Mucosa of gallbladder (tissue), 1 donor: ENCODE results near the gene QSOX2. TPM values are rescaled to one million over a fixed set of nuclear protein-coding genes. Genes with fewer than 3 reads are reported as not detected.

Source experiments
- DNase-seq: peaks from one replicate; pipeline ENCODE4 v3.0.0-alpha.2; 2020; ENCODE audit warnings: low spot score
- total RNA-seq: library from RNA; stranded (reverse); gene quantifications from one replicate; pipeline ENCODE4 v1.2.1, GENCODE V29; 2021
- donor health status: DM: no; HTN: no; CAD: no.

The QSOX2 gene, protein sequence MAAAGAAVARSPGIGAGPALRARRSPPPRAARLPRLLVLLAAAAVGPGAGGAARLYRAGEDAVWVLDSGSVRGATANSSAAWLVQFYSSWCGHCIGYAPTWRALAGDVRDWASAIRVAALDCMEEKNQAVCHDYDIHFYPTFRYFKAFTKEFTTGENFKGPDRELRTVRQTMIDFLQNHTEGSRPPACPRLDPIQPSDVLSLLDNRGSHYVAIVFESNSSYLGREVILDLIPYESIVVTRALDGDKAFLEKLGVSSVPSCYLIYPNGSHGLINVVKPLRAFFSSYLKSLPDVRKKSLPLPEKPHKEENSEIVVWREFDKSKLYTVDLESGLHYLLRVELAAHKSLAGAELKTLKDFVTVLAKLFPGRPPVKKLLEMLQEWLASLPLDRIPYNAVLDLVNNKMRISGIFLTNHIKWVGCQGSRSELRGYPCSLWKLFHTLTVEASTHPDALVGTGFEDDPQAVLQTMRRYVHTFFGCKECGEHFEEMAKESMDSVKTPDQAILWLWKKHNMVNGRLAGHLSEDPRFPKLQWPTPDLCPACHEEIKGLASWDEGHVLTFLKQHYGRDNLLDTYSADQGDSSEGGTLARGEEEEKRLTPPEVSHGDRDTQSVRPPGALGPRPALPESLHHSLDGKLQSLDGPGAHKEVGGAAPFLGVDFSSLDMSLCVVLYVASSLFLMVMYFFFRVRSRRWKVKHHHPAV
- 8.4 TPM for total RNA-seq

DNA sequence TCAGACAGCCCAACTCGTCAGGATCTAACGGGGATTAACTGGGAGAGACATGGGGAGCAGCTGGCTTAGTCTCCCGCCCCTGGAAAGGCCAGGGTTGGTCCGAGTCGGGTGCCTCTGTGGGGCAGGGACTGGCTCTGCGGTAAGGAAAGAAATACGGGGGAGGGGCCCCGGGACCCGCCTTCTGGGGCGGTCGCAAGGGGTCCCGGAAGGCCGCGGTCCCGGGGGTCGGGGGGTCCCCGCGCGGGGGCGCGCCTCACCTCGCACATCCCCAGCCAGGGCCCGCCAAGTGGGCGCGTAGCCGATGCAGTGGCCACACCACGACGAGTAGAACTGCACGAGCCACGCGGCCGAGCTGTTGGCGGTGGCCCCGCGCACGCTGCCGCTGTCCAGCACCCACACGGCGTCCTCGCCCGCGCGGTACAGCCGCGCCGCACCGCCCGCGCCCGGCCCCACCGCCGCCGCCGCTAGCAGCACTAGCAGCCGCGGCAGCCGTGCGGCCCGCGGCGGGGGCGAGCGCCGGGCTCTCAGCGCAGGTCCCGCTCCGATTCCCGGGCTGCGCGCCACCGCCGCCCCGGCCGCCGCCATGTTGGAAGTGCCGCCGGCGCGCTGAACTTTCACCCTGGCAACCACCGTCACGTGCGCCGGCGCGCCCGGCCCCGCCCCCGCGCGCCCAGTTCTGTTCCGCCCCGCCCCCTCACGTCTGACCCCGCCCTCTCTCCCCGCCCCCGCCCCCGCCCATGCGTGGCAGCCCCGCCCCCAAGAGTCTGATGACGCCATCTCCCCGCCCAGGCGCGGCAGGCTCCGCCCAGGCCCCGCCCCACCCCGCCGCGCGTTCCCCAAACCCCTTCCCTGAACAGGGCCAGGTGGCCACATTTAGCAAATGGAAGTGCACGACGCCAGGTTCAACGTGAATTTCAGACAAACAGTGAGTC is at the start of gene QSOX2:
QSOX2 (minus strand) TSS at position 594 of the 932 bp plus-strand sequence; CDS start at position 585, 9 bp downstream.
- peak; percentile 85 for DNase-seq

- no peak for DNase-seq
These were observed 49.4 kb upstream of the QSOX2 start for GRCh38 chr9:136295055-136295454.

- DNase-seq = no peak
These were observed 48.8 kb upstream of the QSOX2 start for GRCh38 chr9:136294437-136294836.

DNA sequence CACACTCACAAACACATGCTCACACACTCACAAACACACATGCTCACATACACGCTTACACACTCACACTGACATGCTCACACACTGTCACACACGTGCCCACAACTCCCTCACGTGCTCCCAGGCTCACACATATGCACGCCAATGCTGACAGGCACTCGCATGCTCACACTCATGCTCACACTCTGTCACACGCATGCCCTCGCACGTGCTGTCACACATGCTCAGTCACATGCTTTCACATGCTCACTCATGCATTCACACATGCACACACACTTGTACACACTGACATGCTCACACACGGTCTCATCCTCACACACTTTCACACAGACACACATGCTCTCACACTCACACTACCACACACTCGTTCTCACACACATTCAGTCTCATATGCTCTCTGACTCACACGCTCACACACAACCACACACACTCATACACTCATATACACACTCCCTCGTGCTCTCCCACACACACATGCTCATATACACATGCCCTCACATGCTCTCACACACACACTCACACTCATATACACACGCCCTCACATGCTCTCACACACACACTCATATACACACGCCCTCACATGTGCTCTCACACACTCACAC is 48.0 kb upstream of the QSOX2 start:
- DNase-seq = no peak

DNA sequence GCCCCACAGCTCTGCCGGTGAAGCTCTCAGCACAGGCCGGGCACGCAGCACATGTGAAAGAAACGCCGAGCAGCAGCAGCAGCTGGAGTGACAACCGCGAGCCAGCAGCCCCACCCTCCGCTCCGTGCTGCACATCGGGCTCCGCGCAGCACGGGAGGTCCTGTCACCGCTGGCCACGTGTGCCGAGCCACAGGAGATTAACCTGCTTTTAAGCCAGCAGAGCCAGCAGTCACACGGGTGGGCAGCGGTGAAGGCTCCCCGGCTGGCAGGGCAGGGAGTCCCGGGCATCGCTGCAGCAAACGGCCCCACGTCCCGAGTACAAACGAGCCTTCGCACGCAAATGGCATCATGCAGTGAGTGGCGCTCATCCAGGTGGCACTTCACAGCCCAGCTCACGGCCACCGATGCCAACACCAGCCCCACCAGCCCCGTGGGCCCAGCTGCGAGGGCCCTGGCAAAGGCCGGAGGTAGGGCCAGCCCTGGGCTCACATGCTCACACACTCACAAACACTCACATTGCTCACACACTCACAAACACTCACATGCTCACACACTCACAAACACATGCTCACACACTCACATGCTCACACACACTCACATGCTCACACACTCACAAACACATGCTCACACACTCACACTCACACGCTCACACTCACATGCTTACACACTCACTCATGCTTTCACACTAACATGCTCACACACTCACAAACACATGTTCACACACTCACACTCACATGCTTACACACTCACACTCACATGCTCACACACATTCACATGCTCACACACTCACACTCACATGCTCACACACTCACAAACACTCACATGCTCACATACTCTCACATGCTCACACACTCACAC is 47.2 kb upstream of the QSOX2 start:
- no peak for DNase-seq

DNA sequence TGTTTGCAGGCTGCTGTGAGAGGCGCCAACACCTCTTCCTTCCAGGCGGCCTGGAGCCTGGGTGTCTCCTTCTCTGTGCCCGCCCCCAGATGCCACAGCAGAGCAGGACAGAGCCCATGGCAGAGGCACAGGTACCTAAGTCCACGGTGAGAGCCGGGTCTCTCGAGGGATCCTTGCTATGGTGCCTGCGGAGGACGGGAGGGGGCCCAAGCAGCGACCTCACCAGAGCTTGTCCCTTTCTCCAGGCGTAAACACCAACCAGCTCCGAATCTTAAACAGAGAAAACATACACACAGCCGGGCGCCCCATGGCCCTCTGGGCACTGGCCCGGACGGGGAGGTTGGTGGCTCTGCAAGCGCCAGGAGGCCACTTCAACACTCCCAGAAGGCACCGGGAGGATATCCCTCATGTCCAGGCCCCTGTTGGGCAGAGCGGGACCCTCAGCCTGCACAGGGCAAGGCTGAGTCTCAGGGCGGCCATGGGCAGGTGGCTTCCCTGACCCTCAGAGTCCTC is 46.5 kb upstream of the QSOX2 start:
- no peak for DNase-seq

DNA sequence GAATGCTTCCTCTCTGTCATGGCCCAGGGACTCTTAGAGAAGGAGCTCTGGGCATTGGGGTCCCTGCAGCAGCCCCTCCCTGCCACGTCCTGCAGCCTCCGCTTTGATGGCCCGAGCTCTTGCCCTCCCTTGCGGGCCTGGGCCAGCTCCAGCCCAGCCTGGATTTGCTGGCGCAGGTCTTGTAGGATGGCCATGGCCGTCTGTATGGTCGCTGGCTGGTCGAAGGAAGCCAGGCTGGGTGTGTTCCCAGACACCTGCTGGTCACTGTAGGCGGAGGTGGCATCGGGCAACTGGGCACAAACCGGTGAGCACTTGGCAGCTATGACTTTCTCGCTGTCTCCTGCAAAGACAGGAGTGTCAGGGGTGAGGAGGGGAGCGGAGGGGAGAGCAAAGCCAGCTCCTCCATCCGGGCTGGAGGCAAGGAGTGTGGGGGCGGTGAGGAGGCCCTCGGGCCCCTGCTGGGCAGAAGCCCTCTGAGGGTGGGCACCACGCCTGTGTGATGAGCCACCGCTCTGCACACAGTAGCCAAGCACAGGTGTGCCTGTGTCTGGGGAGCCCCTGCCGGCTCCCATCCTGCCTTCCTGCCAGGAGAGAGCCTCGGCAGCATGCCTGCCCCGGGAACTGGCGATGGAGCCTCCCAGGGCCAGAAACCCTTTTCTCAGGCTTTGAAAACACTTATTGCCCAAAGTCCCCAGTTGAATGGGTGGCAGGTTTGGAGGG is 45.9 kb upstream of the QSOX2 start:
- DNase-seq = no peak

- DNase-seq = no peak
These were observed 44.9 kb upstream of the QSOX2 start for GRCh38 chr9:136290508-136291000.

- DNase-seq = no peak
These were observed 44.3 kb upstream of the QSOX2 start for GRCh38 chr9:136289651-136290507.

GRCh38 chr9:136287960-136288753 is 42.5 kb upstream of the QSOX2 start:
- no peak for DNase-seq

DNA sequence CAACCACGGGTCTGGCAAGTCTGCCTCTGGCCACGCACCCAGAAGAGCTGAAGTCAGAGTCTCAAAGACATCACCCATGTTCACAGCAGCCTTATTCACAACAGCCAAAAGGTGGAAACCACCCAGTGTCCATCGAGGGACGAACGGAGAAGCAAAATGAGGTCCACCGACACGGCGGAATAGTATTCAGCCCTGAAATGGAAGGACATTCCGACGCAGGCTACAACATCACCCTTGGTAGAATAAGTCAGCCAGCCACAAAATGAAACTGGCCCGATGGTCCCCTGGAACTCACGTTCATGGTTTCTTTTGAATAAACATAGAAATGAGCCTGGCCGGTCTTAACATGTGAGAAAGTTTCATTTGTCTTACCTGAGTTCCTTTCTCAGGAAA is 41.4 kb upstream of the QSOX2 start:
- no peak for DNase-seq

GRCh38 chr9:136286359-136286986 is 40.9 kb upstream of the QSOX2 start:
- no peak for DNase-seq

DNA sequence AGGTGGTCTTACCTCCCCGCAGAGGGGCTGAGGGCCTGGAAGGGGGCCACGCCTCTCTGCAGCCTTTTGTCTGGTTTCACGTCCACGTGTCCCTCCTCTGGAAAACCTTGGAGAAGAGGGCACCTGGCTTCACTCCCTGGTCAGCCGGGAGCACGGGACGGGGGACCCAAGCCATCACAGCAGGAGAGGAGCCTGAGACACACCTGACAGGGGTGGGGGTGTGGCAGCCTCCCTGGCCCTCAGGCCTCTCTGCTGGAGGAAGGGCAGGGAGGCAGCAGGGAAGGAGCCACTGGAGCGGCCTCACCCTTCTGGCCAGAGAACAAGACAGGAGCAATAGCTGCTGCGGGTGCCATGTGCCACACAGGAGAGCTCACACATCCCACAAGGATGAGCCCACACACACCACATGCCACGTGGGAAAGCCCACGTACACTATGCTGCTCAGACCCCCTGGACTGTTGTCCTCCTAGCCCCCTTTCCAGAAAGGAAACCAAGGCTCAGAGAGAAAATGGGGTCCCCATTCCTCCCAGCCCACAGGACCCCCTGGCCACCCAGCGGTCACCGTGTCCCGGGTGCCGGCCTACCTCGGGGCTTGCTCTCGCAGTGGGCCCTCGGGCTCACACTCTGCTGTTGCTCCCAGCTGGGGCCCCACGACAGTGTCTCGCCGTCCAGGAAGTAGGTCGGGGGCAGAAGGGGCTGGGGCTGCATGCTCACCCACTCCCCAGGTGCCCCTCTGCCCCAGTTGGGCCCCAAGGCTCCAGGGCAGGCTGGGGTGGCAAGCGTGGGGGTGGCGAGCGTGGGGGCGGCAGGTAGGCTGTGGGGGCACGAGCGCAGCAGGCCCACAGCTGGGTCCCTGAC is 40.1 kb upstream of the QSOX2 start:
- no peak for DNase-seq

- no peak for DNase-seq
These were observed 39.3 kb upstream of the QSOX2 start for GRCh38 chr9:136284951-136285350.

- no peak for DNase-seq
These were observed 38.7 kb upstream of the QSOX2 start for GRCh38 chr9:136284311-136284710.
